ENCODE results near the gene MYO5C. TPM values are rescaled to one million over a fixed set of nuclear protein-coding genes. Genes with fewer than 3 reads are reported as not detected.

MYO5C gene
- total and polyA plus RNA-seq, 10 of the 15 experiments (the other 5 are each of a cell fraction or from before 2014, with no cell fraction given), result 0.29 to 1.3 (median 0.75) TPM

DNA sequence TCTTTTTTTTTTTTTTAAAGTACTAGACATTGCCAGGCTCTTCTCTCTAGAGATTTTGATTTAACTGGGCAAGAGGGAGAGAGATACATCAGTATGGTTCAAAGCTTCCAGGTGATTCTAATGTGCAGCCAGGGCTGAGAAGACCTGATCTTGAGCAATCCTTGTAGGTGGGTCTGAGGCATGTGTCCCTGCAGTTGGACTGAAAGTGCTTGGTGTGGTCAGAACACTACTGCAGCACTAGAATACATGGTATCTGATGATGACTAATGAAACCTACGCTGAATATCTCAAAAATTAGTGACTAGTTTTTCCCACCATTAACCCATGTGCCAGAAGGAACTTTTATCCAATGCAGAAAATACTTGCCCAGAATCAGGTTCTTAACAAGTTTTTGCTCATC, 34.4 kb upstream of the MYO5C start:
- Histone ChIP-seq H3K9me3 (replicated peaks; ENCODE audit: control insufficient read depth, insufficient read depth, low read length) (no peaks in the 10 kb centered on the region), H3K27me3 (replicated peaks in 1 of 2; ENCODE audit: control insufficient read depth in 2 of 2, insufficient read depth in 2 of 2, low read length in 1 of 2) (no peaks in the 10 kb centered on the region), H3K36me3 (ENCODE audit: control insufficient read depth in 2 of 2, insufficient read depth in 2 of 2, low read length in 1 of 2) (peaks cover 7 to 23% of the 10 kb centered on the region in 2 experiments), H3K9ac (ENCODE audit: control insufficient read depth, insufficient read depth, low read length) (no peak overlapping the region), H4K20me1 (ENCODE audit: control insufficient read depth, insufficient read depth) (no peaks in the 10 kb centered on the region), H3K27ac (ENCODE audit: control insufficient read depth, insufficient read depth) (no peak overlapping the region), H3K4me1 (ENCODE audit: control insufficient read depth, insufficient read depth, low read length) (peaks cover 15% of the 10 kb centered on the region), H3K4me2 (ENCODE audit: control insufficient read depth, insufficient read depth) (no peak overlapping the region), H3K79me2 (ENCODE audit: control insufficient read depth, insufficient read depth, low read length) (no peaks in the 10 kb centered on the region), H3K4me3 (no peak overlapping the region), H2AFZ (ENCODE audit: control insufficient read depth, low read depth, low read length) (no peak overlapping the region)
- intact Hi-C loops (cut with micrococcal nuclease; ENCODE audit: unreplicated experiment) (loop anchor here (2.0 to 5.0 kb wide), 6 partner anchors 73 to 349 kb away; partner anchors contain the start of genes ATOSA and MYO5A), in situ Hi-C loops (cut with MboI) (loop anchor here (5.0 kb wide), 1 partner anchor 402 kb away; no protein-coding TSS in a partner anchor)
- FAIRE-seq, result no peak
- ChIA-PET CTCF (interaction anchor here (0.7 to 3.7 kb wide), 5 partner anchors 72 to 347 kb away, joined by 3 to 20 read pairs (median 4); partner anchors contain the start of gene MYO5A), POLR2A (no interaction called here), RAD21 (ENCODE audit: unreplicated experiment) (interaction anchor here (3.8 kb wide), 1 partner anchor 405 kb away, joined by 49 read pairs; no protein-coding TSS in a partner anchor), SMC1A (ENCODE audit: uncharacterized antibody, unreplicated experiment) (interaction anchor here (1.0 to 8.0 kb wide), 3 partner anchors 68 to 235 kb away, joined by 3 to 81 read pairs (median 3); no protein-coding TSS in a partner anchor)
- BruUV-seq (replicated peaks), result no TSS peak
- 21% methylated on average over 1 of the region's 1 CpG for WGBS (ENCODE audit: insufficient coverage, insufficient replicate concordance, low lambda C conversion rate, missing lambda C conversion rate)
- no peak for ATAC-seq
- TF ChIP-seq SUZ12 (IDR thresholded peaks at IDR 0.05; ENCODE audit: unreplicated experiment) (no peak), SIX5 (IDR thresholded peaks at IDR 0.05; ENCODE audit: low read depth, low read length, severe bottlenecking) (no peak), MYC (IDR thresholded peaks at IDR 0.05; ENCODE audit: insufficient read depth, insufficient read length, insufficient replicate concordance, low read length, severe bottlenecking) (no peak), KLF5 (IDR thresholded peaks at IDR 0.05; ENCODE audit: partially characterized antibody) (no peak), IRF4 (IDR thresholded peaks at IDR 0.05; ENCODE audit: low read depth, low read length) (no peak), TBL1XR1 (IDR thresholded peaks at IDR 0.05; ENCODE audit: low read depth, low read length) (no peak), TAF1 (IDR thresholded peaks at IDR 0.05; ENCODE audit: borderline replicate concordance, low read depth, low read length) (no peak), SREBF1 (IDR thresholded peaks at IDR 0.05; ENCODE audit: low read length) (no peak)
- TF ChIP-seq, protein P1, sequence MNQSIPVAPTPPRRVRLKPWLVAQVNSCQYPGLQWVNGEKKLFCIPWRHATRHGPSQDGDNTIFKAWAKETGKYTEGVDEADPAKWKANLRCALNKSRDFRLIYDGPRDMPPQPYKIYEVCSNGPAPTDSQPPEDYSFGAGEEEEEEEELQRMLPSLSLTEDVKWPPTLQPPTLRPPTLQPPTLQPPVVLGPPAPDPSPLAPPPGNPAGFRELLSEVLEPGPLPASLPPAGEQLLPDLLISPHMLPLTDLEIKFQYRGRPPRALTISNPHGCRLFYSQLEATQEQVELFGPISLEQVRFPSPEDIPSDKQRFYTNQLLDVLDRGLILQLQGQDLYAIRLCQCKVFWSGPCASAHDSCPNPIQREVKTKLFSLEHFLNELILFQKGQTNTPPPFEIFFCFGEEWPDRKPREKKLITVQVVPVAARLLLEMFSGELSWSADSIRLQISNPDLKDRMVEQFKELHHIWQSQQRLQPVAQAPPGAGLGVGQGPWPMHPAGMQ (IDR thresholded peaks at IDR 0.05; ENCODE audit: borderline replicate concordance), result no peak
- TF ChIP-seq, protein P2, sequence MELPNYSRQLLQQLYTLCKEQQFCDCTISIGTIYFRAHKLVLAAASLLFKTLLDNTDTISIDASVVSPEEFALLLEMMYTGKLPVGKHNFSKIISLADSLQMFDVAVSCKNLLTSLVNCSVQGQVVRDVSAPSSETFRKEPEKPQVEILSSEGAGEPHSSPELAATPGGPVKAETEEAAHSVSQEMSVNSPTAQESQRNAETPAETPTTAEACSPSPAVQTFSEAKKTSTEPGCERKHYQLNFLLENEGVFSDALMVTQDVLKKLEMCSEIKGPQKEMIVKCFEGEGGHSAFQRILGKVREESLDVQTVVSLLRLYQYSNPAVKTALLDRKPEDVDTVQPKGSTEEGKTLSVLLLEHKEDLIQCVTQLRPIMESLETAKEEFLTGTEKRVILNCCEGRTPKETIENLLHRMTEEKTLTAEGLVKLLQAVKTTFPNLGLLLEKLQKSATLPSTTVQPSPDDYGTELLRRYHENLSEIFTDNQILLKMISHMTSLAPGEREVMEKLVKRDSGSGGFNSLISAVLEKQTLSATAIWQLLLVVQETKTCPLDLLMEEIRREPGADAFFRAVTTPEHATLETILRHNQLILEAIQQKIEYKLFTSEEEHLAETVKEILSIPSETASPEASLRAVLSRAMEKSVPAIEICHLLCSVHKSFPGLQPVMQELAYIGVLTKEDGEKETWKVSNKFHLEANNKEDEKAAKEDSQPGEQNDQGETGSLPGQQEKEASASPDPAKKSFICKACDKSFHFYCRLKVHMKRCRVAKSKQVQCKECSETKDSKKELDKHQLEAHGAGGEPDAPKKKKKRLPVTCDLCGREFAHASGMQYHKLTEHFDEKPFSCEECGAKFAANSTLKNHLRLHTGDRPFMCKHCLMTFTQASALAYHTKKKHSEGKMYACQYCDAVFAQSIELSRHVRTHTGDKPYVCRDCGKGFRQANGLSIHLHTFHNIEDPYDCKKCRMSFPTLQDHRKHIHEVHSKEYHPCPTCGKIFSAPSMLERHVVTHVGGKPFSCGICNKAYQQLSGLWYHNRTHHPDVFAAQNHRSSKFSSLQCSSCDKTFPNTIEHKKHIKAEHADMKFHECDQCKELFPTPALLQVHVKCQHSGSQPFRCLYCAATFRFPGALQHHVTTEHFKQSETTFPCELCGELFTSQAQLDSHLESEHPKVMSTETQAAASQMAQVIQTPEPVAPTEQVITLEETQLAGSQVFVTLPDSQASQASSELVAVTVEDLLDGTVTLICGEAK (IDR thresholded peaks at IDR 0.05; ENCODE audit: borderline replicate concordance), result no peak
- DNase-seq (ENCODE audit: low read depth, low spot score), result no peak

All from GM12878 (cell line).